GM18873 (cell line): Measurements from ENCODE around the gene KIAA1328.

Experiments used
- ATAC-seq: cut with Tn5 transposase; IDR thresholded peaks from one replicate; pipeline ENCODE4 v1.9.1; 2021; ENCODE audit warnings: mild to moderate bottlenecking, moderate library complexity, moderate number of reproducible peaks; ENCODE audit not compliant: unreplicated experiment, low FRiP score

The KIAA1328 gene

GRCh38 chr18:36821681-36822080 is 7.2 kb upstream of the KIAA1328 start:
- no peak for ATAC-seq

- ATAC-seq = no peak
These were observed 3.4 kb upstream of the KIAA1328 start for GRCh38 chr18:36825526-36825925.

GRCh38 chr18:36826556-36826955 is 2.4 kb upstream of the KIAA1328 start:
- ATAC-seq = no peak

GRCh38 chr18:36828157-36828629 is 734 bp upstream of the KIAA1328 start:
- ATAC-seq = no peak

- ATAC-seq = no peak
These were observed 633 bp downstream of the KIAA1328 start for GRCh38 chr18:36829362-36830157.

- no peak for ATAC-seq
These were observed 1.2 kb downstream of the KIAA1328 start for GRCh38 chr18:36830158-36830495.

- no peak for ATAC-seq
These were observed 2.2 kb downstream of the KIAA1328 start for GRCh38 chr18:36831139-36831538.

- ATAC-seq = no peak
These were observed 4.2 kb downstream of the KIAA1328 start for GRCh38 chr18:36833120-36833519.

- no peak for ATAC-seq
These were observed 7.0 kb downstream of the KIAA1328 start for GRCh38 chr18:36835927-36836326.

GRCh38 chr18:36839835-36840234 is 10.9 kb downstream of the KIAA1328 start:
- ATAC-seq = no peak

GRCh38 chr18:36843199-36843598 is 14.3 kb downstream of the KIAA1328 start:
- ATAC-seq = no peak

GRCh38 chr18:36843784-36844183 is 14.9 kb downstream of the KIAA1328 start:
- no peak for ATAC-seq

GRCh38 chr18:36848609-36849008 is 19.7 kb downstream of the KIAA1328 start:
- ATAC-seq = no peak

GRCh38 chr18:36849288-36850006 is 20.5 kb downstream of the KIAA1328 start:
- ATAC-seq = no peak

- no peak for ATAC-seq
These were observed 21.7 kb downstream of the KIAA1328 start for GRCh38 chr18:36850527-36851201.

- no peak for ATAC-seq
These were observed 22.3 kb downstream of the KIAA1328 start for GRCh38 chr18:36851202-36851590.

GRCh38 chr18:36856815-36857214 is 27.9 kb downstream of the KIAA1328 start:
- ATAC-seq = no peak

GRCh38 chr18:36862182-36862581 is 33.3 kb downstream of the KIAA1328 start:
- no peak for ATAC-seq

GRCh38 chr18:36867056-36867455 is 38.1 kb downstream of the KIAA1328 start:
- ATAC-seq = no peak

- ATAC-seq = no peak
These were observed 42.9 kb downstream of the KIAA1328 start for GRCh38 chr18:36871801-36872200.

- no peak for ATAC-seq
These were observed 43.4 kb downstream of the KIAA1328 start for GRCh38 chr18:36872329-36872728.
